ENCODE measurements around the gene CAP2. TPM values are rescaled to one million over a fixed set of nuclear protein-coding genes. Genes with fewer than 3 reads are reported as not detected.
"Not testable (repeated sequence)": the region's sequence is repeated elsewhere in the genome, so short reads cannot be mapped to it uniquely, and the experiment has no call there.

Gene CAP2
- total and polyA plus RNA-seq, 2 donors (not counting 1 experiment from before 2014, with no cell fraction given), result 8.6 to 38.1 TPM

- peak overlapping the region; percentile 3 for H3K9ac ChIP-seq (ENCODE audit: insufficient read depth, low read length)
- no peaks in the 10 kb centered on the region for H3K4me1 ChIP-seq (ENCODE audit: control insufficient read depth, extremely low read depth, insufficient read depth, low read length)
- no peaks in the 10 kb centered on the region for H4K20me1 ChIP-seq (ENCODE audit: control insufficient read depth, extremely low read depth, insufficient read depth, low read length)
- peak overlapping the region in 3 of 4 experiments; percentile 19 to 66 (median 56) for H3K4me3 ChIP-seq (replicated peaks in 1 of 4; ENCODE audit: control extremely low read depth in 1 of 4, insufficient read depth in 1 of 4, low read depth in 3 of 4, low read length in 4 of 4)
- no peaks in the 10 kb centered on the region for H3K27me3 ChIP-seq (ENCODE audit: control insufficient read depth, insufficient read depth, low read length)
- no peak overlapping the region for H3K27ac ChIP-seq (ENCODE audit: insufficient read depth, low read length)
- H3K36me3 ChIP-seq (ENCODE audit: control insufficient read depth, insufficient read depth, low read length), result no peaks in the 10 kb centered on the region
- DNase-seq (ENCODE audit: low read depth in 2 of 2), result peak; percentile 49 to 55
- no peaks in the 10 kb centered on the region for H3K9me3 ChIP-seq (ENCODE audit: control insufficient read depth, insufficient read depth, low read depth, low read length)
- peak overlapping the region; percentile 13 for H2AFZ ChIP-seq (ENCODE audit: low read length)
- H3K79me2 ChIP-seq (ENCODE audit: control insufficient read depth, insufficient read depth, low read length), result no peaks in the 10 kb centered on the region
- H3K4me2 ChIP-seq (ENCODE audit: extremely low read depth, insufficient read depth, low read length), result peak overlapping the region; percentile 16
- no peak for TF ChIP-seq EZH2 (IDR thresholded peaks at IDR 0.05; ENCODE audit: low read length, missing control alignments)
- TF ChIP-seq, protein P1, sequence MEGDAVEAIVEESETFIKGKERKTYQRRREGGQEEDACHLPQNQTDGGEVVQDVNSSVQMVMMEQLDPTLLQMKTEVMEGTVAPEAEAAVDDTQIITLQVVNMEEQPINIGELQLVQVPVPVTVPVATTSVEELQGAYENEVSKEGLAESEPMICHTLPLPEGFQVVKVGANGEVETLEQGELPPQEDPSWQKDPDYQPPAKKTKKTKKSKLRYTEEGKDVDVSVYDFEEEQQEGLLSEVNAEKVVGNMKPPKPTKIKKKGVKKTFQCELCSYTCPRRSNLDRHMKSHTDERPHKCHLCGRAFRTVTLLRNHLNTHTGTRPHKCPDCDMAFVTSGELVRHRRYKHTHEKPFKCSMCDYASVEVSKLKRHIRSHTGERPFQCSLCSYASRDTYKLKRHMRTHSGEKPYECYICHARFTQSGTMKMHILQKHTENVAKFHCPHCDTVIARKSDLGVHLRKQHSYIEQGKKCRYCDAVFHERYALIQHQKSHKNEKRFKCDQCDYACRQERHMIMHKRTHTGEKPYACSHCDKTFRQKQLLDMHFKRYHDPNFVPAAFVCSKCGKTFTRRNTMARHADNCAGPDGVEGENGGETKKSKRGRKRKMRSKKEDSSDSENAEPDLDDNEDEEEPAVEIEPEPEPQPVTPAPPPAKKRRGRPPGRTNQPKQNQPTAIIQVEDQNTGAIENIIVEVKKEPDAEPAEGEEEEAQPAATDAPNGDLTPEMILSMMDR (conservative IDR thresholded peaks at IDR 0.05 in 1 of 2, IDR thresholded peaks at IDR 0.05 in 1 of 2; ENCODE audit: low read depth in 1 of 2, low read length in 2 of 2), result no peak
Observed at GRCh38 chr6:17580518-17581048, 187.2 kb downstream of the CAP2 start.

DNA sequence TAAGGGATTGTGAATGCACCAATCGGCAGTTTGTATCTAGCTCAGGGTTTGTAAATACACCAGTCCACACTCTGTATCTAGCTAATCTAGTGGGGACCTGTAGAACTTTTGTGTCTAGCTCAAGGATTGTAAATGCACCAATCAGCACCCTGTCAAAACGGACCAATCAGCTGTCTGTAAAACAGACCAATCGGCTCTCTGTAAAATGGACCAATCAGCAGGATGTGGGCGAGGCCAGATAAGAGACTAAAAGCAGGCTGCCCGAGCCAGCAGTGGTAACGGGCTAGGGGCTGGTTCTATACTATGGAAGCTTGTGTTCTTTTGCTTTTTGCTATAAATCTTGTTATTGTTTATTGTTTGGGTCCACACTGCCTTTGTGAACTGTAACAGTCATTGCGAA, 187.9 kb downstream of the CAP2 start:
- not testable (repeated sequence) for H3K27ac ChIP-seq (ENCODE audit: insufficient read depth, low read length)

DNA sequence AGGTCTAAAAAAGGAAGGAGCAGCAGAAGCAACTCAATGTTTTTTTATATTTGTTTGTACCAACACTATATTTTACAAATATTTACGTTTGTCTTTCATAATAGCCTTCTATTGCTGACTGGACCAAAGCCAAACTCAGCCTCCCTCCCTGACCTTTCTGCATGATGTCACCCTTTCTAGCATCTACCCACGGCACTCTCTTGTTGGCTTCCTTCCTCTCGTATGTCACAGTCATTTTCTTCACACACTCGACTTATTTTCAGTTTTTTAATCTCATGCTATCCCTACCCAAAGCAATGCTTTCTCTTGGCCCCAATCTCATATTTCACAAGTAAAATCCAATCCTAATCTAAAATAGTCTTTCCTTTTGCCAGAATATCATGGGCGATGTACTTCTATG, 190.4 kb downstream of the CAP2 start:
- no peaks in the 10 kb centered on the region for H3K9me3 ChIP-seq (ENCODE audit: control insufficient read depth, insufficient read depth, low read depth, low read length)
- no peaks in the 10 kb centered on the region for H3K27me3 ChIP-seq (ENCODE audit: control insufficient read depth, insufficient read depth, low read length)
- H3K9ac ChIP-seq (ENCODE audit: insufficient read depth, low read length), result no peak overlapping the region
- no peaks in the 10 kb centered on the region for H3K36me3 ChIP-seq (ENCODE audit: control insufficient read depth, insufficient read depth, low read length)
- H3K4me2 ChIP-seq (ENCODE audit: extremely low read depth, insufficient read depth, low read length), result peak overlapping the region; percentile 17
- H4K20me1 ChIP-seq (ENCODE audit: control insufficient read depth, extremely low read depth, insufficient read depth, low read length), result no peaks in the 10 kb centered on the region
- no peak overlapping the region for H2AFZ ChIP-seq (ENCODE audit: low read length)
- peak; percentile 44 to 63 for DNase-seq (ENCODE audit: low read depth in 2 of 2)
- no peak overlapping the region for H3K4me3 ChIP-seq (replicated peaks in 1 of 4; ENCODE audit: control extremely low read depth in 1 of 4, insufficient read depth in 1 of 4, low read depth in 3 of 4, low read length in 4 of 4)
- TF ChIP-seq EZH2 (IDR thresholded peaks at IDR 0.05; ENCODE audit: low read length, missing control alignments), result no peak
- TF ChIP-seq, protein P1 (conservative IDR thresholded peaks at IDR 0.05 in 1 of 2, IDR thresholded peaks at IDR 0.05 in 1 of 2; ENCODE audit: low read depth in 1 of 2, low read length in 2 of 2), result no peak
- peak overlapping the region; percentile 21 for H3K27ac ChIP-seq (ENCODE audit: insufficient read depth, low read length)
- no peaks in the 10 kb centered on the region for H3K79me2 ChIP-seq (ENCODE audit: control insufficient read depth, insufficient read depth, low read length)
- no peaks in the 10 kb centered on the region for H3K4me1 ChIP-seq (ENCODE audit: control insufficient read depth, extremely low read depth, insufficient read depth, low read length)

More for the DNA sequence above, 187.9 kb downstream of the CAP2 start:
- not testable (repeated sequence) for H3K27me3 ChIP-seq (ENCODE audit: control insufficient read depth, insufficient read depth, low read length); DNase-seq (ENCODE audit: low read depth in 2 of 2); H3K36me3 ChIP-seq (ENCODE audit: control insufficient read depth, insufficient read depth, low read length); H3K4me1 ChIP-seq (ENCODE audit: control insufficient read depth, extremely low read depth, insufficient read depth, low read length); H3K79me2 ChIP-seq (ENCODE audit: control insufficient read depth, insufficient read depth, low read length); H3K4me2 ChIP-seq (ENCODE audit: extremely low read depth, insufficient read depth, low read length); H3K9ac ChIP-seq (ENCODE audit: insufficient read depth, low read length); H3K9me3 ChIP-seq (ENCODE audit: control insufficient read depth, insufficient read depth, low read depth, low read length); H3K4me3 ChIP-seq (replicated peaks in 1 of 4; ENCODE audit: control extremely low read depth in 1 of 4, insufficient read depth in 1 of 4, low read depth in 3 of 4, low read length in 4 of 4); H2AFZ ChIP-seq (ENCODE audit: low read length); H4K20me1 ChIP-seq (ENCODE audit: control insufficient read depth, extremely low read depth, insufficient read depth, low read length)
